B cell (primary cell): ENCODE measurements around the gene SLC25A2. TPM values are rescaled to one million over a fixed set of nuclear protein-coding genes. Genes with fewer than 3 reads are reported as not detected.

Experiments
- ATAC-seq: fragments of 200-7000 bp; cut with Tn5 transposase; one replicate; pipeline ENCODE4 v1.10.0; 2021; ENCODE audit warnings: low read depth, mild to moderate bottlenecking, moderate number of reproducible peaks, moderate library complexity
- CTCF ChIA-PET: fragments of 350-600 bp; sonication (Branson Sonifier 250); formaldehyde crosslinking; loops from one replicate; lab custom pipeline; 2021; ENCODE audit warnings: antibody characterized with exemption, inconsistent platforms; lab: Charles Lee
- POLR2A ChIA-PET: fragments of 350-600 bp; sonication (Branson Sonifier 250); formaldehyde crosslinking; loops from one replicate; lab custom pipeline; 2021; ENCODE audit warnings: antibody characterized with exemption; lab: Charles Lee
- DNase-seq: peaks from one replicate; pipeline ENCODE4 v3.0.0; 2013
- H2AFZ ChIP-seq: 2 replicates; pipeline ENCODE4 v1.6.1; 2012; ENCODE audit warnings: mild to moderate bottlenecking, low read depth, low read length; ENCODE audit not compliant: insufficient read depth, poor library complexity, severe bottlenecking
- H3K27ac ChIP-seq, 2 donors: 1 replicate in 1 of 2; 2 replicates in 1 of 2; pipeline ENCODE4 v1.5.1; 2012 to 2013; ENCODE audit warnings: low read length in 2 of 2, mild to moderate bottlenecking in 2 of 2, moderate library complexity in 1 of 2
- H3K27me3 ChIP-seq, 4 experiments: fragments of 200-600 bp in 1 of 4; sonication (generic) in 1 of 4; replicated peaks in 1 of 4; 1 replicate in 2 of 4; 2 replicates in 2 of 4; pipeline versions ENCODE4 v1.6.1 to v1.7.0; 2013 to 2016; ENCODE audit warnings: low read length in 3 of 4, mild to moderate bottlenecking in 2 of 4, mixed read lengths in 1 of 4, moderate library complexity in 1 of 4; ENCODE audit not compliant: insufficient read depth in 4 of 4, control insufficient read depth in 3 of 4; ENCODE audit errors: control extremely low read depth in 1 of 4
- H3K36me3 ChIP-seq, 2 experiments: replicated peaks in 1 of 2; 1 replicate in 1 of 2; 2 replicates in 1 of 2; pipeline versions ENCODE4 v1.6.1 to v1.7.1; 2013; ENCODE audit warnings: low read length in 1 of 2; ENCODE audit not compliant: insufficient read depth in 2 of 2, control insufficient read depth in 1 of 2; ENCODE audit errors: control extremely low read depth in 1 of 2, extremely low read depth in 1 of 2
- H3K4me1 ChIP-seq, 2 donors: fragments of 200-600 bp in 1 of 2; sonication (generic) in 1 of 2; 1 replicate in 1 of 2; 2 replicates in 1 of 2; pipeline versions ENCODE4 v1.5.1 to v1.6.1; 2013 to 2017; ENCODE audit warnings: low read length in 2 of 2; ENCODE audit not compliant: control insufficient read depth in 2 of 2, insufficient read depth in 2 of 2
- H3K4me2 ChIP-seq: replicated peaks from 2 replicates; pipeline ENCODE3; 2012; ENCODE audit warnings: mild to moderate bottlenecking, low read depth, low read length; ENCODE audit not compliant: poor library complexity, severe bottlenecking
- H3K4me3 ChIP-seq, 5 experiments: fragments of 200-600 bp in 1 of 5; sonication (generic) in 1 of 5; 1 replicate in 3 of 5; 2 replicates in 2 of 5; pipeline versions ENCODE4 v1.5.1 to v1.7.0; 2011 to 2016; ENCODE audit warnings: low read length in 4 of 5, mild to moderate bottlenecking in 4 of 5, low read depth in 2 of 5, control low read depth in 1 of 5, moderate library complexity in 1 of 5; ENCODE audit not compliant: insufficient read depth in 1 of 5; ENCODE audit errors: control extremely low read depth in 1 of 5, extremely low read depth in 1 of 5
- H3K79me2 ChIP-seq: fragments of 200-600 bp; sonication (generic); one replicate; pipeline ENCODE4 v1.6.0; 2016; ENCODE audit warnings: low read length; ENCODE audit not compliant: control insufficient read depth, insufficient read depth
- H3K9ac ChIP-seq: fragments of 200-600 bp; sonication (generic); 2 replicates; pipeline ENCODE4 v1.6.1; 2017; ENCODE audit warnings: mild to moderate bottlenecking, low read length, moderate library complexity
- H3K9me3 ChIP-seq, 3 donors: one replicate each; pipeline versions ENCODE4 v1.6.1 to v1.7.1; 2013; ENCODE audit warnings: low read length in 2 of 3; ENCODE audit not compliant: control insufficient read depth in 2 of 3, insufficient read depth in 1 of 3; ENCODE audit errors: control extremely low read depth in 1 of 3
- H4K20me1 ChIP-seq: 2 replicates; pipeline ENCODE4 v1.6.0; 2012; ENCODE audit warnings: mild to moderate bottlenecking, low read length; ENCODE audit not compliant: insufficient read depth, control insufficient read depth, poor library complexity, severe bottlenecking
- H3K27ac Mint-ChIP-seq: one replicate; pipeline ENCODE4 v1.8.0; 2021; ENCODE audit warnings: mixed read lengths
- H3K27me3 Mint-ChIP-seq: one replicate; pipeline ENCODE4 v1.8.0; 2021; ENCODE audit warnings: mixed read lengths
- H3K4me1 Mint-ChIP-seq: one replicate; pipeline ENCODE4 v1.8.0; 2021; ENCODE audit warnings: mixed read lengths
- H3K4me3 Mint-ChIP-seq: one replicate; pipeline ENCODE4 v1.8.0; 2021; ENCODE audit warnings: mixed read lengths
- H3K9me3 Mint-ChIP-seq: one replicate; pipeline ENCODE4 v1.8.0; 2022; ENCODE audit warnings: mixed read lengths; ENCODE audit not compliant: insufficient read depth
- EZH2 ChIP-seq: IDR thresholded peaks from 2 replicates; pipeline ENCODE4 v1.6.1; 2012; ENCODE audit warnings: borderline replicate concordance, low read depth, mild to moderate bottlenecking, moderate library complexity, low read length; ENCODE audit not compliant: insufficient read depth, poor library complexity, severe bottlenecking
- WGBS: methylation state at CpG from one replicate; pipeline ENCODE4 v1.1.5; 2013; ENCODE audit warnings: missing lambda C conversion rate; ENCODE audit not compliant: insufficient coverage; 5-methylcytosine and 5-hydroxymethylcytosine counted together
- intact Hi-C: fragments of 100-400 bp; cut with micrococcal nuclease; formaldehyde crosslinking; loops from one replicate; pipeline ENCODE4 v1.10.0; 2022
- polyA minus RNA-seq: library from RNA; depleted of rRNA, polyadenylated mRNA; stranded (reverse); fragments of >200 nt; gene quantifications from 2 replicates; pipeline ENCODE4 v1.2.3, GENCODE V29; 2012
- polyA plus RNA-seq: library from polyadenylated mRNA; depleted of rRNA; stranded (reverse); fragments of >200 nt; gene quantifications from 2 replicates; pipeline ENCODE4 v1.2.3, GENCODE V29; 2012
- total RNA-seq, 2 donors: library from RNA; stranded (reverse); fragments of 120-200 nt in 1 of 2; gene quantifications; 1 replicate in 1 of 2; 2 replicates in 1 of 2; pipeline versions ENCODE4 v1.2.3 to v1.2.4, GENCODE V29; 2013 to 2022
- TF ChIP-seq, protein P1 (sequence below): fragments of 200-600 bp; IDR thresholded peaks from one replicate; pipeline ENCODE4 v1.8.0; 2022; ENCODE audit warnings: antibody characterized with exemption, mild to moderate bottlenecking

The SLC25A2 gene
- total RNA-seq = 3.4 and 3.6 TPM in 2 replicates
- 0.44 TPM for total RNA-seq (2013)
- 0.12 and 0.29 TPM in 2 replicates for polyA plus RNA-seq
- 1.2 and 1.8 TPM in 2 replicates for polyA minus RNA-seq

DNA sequence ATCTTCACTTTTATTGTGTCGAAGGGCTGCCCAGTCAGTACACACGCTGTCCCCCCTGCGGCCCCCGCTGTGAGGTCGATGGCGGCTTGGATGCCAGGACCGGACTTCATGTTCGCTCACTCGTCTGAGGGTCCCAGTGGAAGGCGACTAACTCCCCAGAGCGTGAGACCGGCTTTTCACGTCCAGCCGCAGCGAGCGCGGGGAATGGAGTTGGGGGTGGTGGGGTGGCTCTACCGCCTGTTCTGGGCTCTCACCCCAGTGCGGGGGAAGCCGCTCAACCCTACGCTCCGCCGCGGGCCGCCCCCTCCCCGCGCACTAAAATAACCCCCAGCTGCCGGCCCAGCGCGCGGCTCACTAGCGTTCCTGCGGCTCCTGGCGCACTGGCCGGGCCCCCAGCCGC lies at the start of gene SLC25A2:
SLC25A2 (minus strand) TSS at position 294 of the 400 bp plus-strand sequence; CDS start at position 110, 184 bp downstream.
- Histone ChIP-seq H3K79me2 (peaks cover 41% of the 10 kb centered on the region), H3K27ac (no peak within 1 kb of the TSS), H3K9ac (no peak within 1 kb of the TSS), H3K36me3 (no peaks in the 10 kb centered on the region), H3K4me3 (no peak within 1 kb of the TSS), H3K9me3 (peaks cover 5 to 83% (median 70%) of the 10 kb centered on the region in 3 donors), H2AFZ (no peak within 1 kb of the TSS), H3K4me1 (no peaks in the 10 kb centered on the region), H3K27me3 (no peaks in the 10 kb centered on the region), H4K20me1 (no peaks in the 10 kb centered on the region), H3K4me2 (no peak within 1 kb of the TSS)
- POLR2A ChIA-PET = no interaction called here
- H3K4me3 Mint-ChIP-seq = no peak within 1 kb of the TSS
- H3K9me3 Mint-ChIP-seq = peaks cover 14% of the 10 kb centered on the region
- ATAC-seq (no peak), DNase-seq (no peak)
- no peaks in the 10 kb centered on the region for H3K27me3 Mint-ChIP-seq
- H3K4me1 Mint-ChIP-seq = no peaks in the 10 kb centered on the region
- TF ChIP-seq, protein P1, sequence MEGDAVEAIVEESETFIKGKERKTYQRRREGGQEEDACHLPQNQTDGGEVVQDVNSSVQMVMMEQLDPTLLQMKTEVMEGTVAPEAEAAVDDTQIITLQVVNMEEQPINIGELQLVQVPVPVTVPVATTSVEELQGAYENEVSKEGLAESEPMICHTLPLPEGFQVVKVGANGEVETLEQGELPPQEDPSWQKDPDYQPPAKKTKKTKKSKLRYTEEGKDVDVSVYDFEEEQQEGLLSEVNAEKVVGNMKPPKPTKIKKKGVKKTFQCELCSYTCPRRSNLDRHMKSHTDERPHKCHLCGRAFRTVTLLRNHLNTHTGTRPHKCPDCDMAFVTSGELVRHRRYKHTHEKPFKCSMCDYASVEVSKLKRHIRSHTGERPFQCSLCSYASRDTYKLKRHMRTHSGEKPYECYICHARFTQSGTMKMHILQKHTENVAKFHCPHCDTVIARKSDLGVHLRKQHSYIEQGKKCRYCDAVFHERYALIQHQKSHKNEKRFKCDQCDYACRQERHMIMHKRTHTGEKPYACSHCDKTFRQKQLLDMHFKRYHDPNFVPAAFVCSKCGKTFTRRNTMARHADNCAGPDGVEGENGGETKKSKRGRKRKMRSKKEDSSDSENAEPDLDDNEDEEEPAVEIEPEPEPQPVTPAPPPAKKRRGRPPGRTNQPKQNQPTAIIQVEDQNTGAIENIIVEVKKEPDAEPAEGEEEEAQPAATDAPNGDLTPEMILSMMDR = no peak
- TF ChIP-seq EZH2 = no peak
- CTCF ChIA-PET = interaction anchor here (0.5 kb wide), 1 partner anchor 288 kb away, joined by 4 read pairs; no protein-coding TSS in a partner anchor
- WGBS = 79% methylated on average over 34 of the region's 36 CpGs
- no peak within 1 kb of the TSS for H3K27ac Mint-ChIP-seq
- intact Hi-C loops = no loop called here

DNA sequence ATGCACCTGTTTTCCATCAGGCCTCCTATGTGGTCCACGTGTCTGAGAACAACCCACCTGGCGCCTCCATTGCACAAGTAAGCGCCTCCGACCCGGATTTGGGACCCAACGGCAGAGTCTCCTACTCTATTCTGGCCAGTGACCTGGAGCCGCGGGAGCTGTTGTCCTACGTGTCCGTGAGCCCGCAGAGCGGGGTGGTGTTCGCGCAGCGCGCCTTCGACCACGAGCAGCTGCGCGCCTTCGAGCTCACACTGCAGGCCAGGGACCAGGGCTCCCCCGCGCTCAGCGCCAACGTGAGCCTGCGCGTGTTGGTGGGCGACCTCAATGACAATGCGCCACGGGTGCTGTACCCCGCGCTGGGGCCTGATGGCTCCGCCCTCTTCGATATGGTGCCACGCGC lies 47.7 kb upstream of the SLC25A2 start:
- peaks cover 3% of the 10 kb centered on the region for H3K4me1 Mint-ChIP-seq
- no peak overlapping the region for H3K9ac ChIP-seq
- DNase-seq = no peak
- peaks cover 60% of the 10 kb centered on the region for H3K27me3 Mint-ChIP-seq
- no peak for TF ChIP-seq EZH2
- TF ChIP-seq, protein P1 = no peak
- H3K36me3 ChIP-seq = no peaks in the 10 kb centered on the region
- peaks cover 2 to 48% (median 24%) of the 10 kb centered on the region in 3 donors for H3K9me3 ChIP-seq
- no peak overlapping the region for H3K4me2 ChIP-seq
- peaks cover 0 to 58% (median 29%) of the 10 kb centered on the region in 4 experiments for H3K27me3 ChIP-seq
- ChIA-PET POLR2A (no interaction called here), CTCF (no interaction called here)
- H3K4me3 ChIP-seq = no peak overlapping the region
- H4K20me1 ChIP-seq = no peaks in the 10 kb centered on the region
- H3K9me3 Mint-ChIP-seq = peaks cover 10% of the 10 kb centered on the region
- no peaks in the 10 kb centered on the region for H3K79me2 ChIP-seq
- WGBS = 44% methylated on average over 24 of the region's 36 CpGs
- H2AFZ ChIP-seq = no peak overlapping the region
- intact Hi-C loops = no loop called here
- no peak overlapping the region for H3K27ac ChIP-seq
- ATAC-seq = no peak
- no peak overlapping the region for H3K4me3 Mint-ChIP-seq
- H3K27ac Mint-ChIP-seq = no peak overlapping the region
- H3K4me1 ChIP-seq = no peaks in the 10 kb centered on the region
